ENCODE measurements around the gene SLC26A4. TPM values are rescaled to one million over a fixed set of nuclear protein-coding genes. Genes with fewer than 3 reads are reported as not detected.

SLC26A4 gene
- polyA plus RNA-seq, 4 donors: 3.6 to 6.3 (median 4.2) TPM

GRCh38 chr7:107742678-107743566, 82.3 kb downstream of the SLC26A4 start:
- DNase-seq (ENCODE audit: low read depth in 4 of 4, low spot score in 2 of 4): peak in 2 of 4 donors; percentile 21 to 83

DNA sequence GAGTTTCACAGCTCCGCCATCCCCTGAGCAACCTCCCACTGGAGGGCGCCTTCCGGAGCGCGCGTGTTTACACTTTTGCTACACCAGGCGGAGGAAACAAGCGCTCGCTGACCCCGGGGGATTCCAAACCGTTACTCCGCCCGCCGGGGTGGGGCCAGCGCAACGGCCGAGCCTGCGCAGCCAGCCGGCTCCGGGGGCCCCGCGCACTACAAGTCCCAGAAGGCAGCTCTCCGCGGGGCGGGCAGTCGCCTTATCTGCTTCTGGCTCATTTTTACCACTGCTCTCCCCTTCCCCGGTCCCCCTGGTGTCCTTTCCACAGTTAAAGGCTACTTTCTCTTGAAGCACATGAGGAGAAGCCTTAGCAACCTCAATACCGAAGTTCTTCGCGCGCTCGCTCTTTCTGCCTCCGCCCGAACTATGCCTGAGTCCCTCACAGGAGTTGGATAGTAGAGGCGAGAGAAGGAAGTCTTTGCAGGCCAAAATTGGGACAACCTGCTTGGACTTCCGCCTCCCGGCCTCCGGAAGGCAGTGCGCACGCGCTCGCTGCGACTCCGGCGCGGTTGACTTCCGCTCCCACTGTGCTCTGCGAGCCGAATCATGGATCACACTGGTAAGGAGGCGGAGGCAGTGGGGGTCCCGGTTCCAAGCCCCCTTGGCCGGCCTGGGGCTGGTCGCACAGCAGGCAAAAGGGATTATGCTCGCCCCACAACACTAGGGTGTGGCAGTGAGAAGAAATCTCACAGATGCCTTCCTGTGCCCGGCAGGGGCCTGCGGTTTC, 83.1 kb downstream of the SLC26A4 start, which contains the start of gene CBLL1:
Gene CBLL1, plus strand, starts transcription at position 576 of the 778 bp plus-strand sequence. Its CDS starts 22 bp downstream, at position 598.
- DNase-seq (ENCODE audit: low read depth in 4 of 4, low spot score in 2 of 4): peak; percentile 90 to 99 (median 92)

DNA sequence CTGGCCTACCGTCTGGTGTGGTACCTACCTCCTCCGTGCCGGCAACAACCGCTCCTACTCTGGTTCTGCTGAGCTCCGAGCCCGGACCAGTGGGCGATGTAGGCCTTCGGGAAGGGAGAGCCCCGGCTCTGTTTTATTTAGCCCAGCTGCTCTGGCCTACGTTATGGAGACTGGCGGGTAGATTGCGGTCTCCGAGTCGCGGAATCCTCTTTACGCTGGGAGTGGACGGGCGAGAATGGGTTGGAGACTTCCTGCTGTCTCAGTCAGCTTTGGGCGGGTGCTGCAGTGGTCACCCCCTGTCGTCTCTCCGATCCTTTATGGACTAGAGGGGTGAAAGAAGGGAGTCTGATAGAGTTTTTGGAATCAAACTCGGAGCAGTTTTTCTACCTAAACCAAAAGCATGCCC, 83.7 kb downstream of the SLC26A4 start:
- no peak for DNase-seq (ENCODE audit: low read depth in 4 of 4, low spot score in 2 of 4)

GRCh38 chr7:107746006-107746405, 85.4 kb downstream of the SLC26A4 start:
- DNase-seq (ENCODE audit: low read depth in 4 of 4, low spot score in 2 of 4): no peak

DNA sequence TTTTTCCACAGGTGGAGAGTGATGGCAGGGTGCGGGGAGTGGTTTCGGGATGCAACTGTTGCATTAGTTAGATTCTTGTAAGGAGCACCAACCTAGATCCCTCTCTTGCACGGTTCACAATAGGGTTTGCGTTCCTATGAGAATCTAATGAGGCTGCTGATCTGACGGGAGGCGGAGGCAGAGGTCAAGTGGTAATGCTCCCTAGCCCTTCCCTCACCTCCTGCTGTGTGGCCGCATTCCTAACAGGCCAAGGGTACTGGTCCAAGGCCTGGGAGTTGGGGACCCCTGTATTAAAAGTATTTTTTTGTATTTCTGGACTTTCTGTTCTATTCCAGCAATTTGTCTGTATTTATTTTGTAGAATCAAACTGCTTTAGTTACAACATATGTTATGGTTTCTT, 90.5 kb downstream of the SLC26A4 start:
- no peak for DNase-seq (ENCODE audit: low read depth in 4 of 4, low spot score in 2 of 4)

- no peak for DNase-seq (ENCODE audit: low read depth in 4 of 4, low spot score in 2 of 4)
Measured at GRCh38 chr7:107754642-107755041, 94.0 kb downstream of the SLC26A4 start.

DNA sequence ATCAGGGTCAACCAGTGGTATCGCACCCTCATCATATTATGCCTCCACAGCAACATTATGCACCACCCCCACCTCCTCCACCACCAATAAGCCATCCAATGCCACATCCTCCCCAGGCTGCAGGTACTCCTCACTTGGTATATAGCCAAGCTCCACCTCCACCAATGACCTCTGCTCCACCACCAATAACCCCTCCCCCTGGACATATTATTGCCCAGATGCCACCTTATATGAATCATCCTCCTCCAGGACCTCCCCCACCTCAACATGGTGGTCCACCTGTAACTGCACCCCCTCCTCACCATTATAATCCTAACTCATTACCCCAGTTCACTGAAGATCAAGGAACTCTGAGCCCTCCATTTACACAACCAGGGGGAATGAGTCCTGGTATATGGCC, 98.0 kb downstream of the SLC26A4 start:
- DNase-seq (ENCODE audit: low read depth in 4 of 4, low spot score in 2 of 4): no peak

GRCh38 chr7:107767391-107767790, 106.8 kb downstream of the SLC26A4 start:
- no peak for DNase-seq (ENCODE audit: low read depth in 4 of 4, low spot score in 2 of 4)

Other genes starting within 250 kb of the SLC26A4 start
- gene GPR22, start 190.8 kb upstream of the SLC26A4 start, polyA plus RNA-seq (ENCODE audit: insufficient read length in 4 of 4): under 1 TPM; 0.09 to 0.42 (median 0.32) TPM
- gene COG5, start 96.9 kb upstream of the SLC26A4 start, polyA plus RNA-seq (ENCODE audit: insufficient read length in 4 of 4): 10 to 100 TPM; 28.6 to 39.0 (median 33.1) TPM
- 10 to 100 TPM; 14.5 to 24.3 (median 17.0) TPM for gene DUS4L, start 96.9 kb upstream of the SLC26A4 start, polyA plus RNA-seq (ENCODE audit: insufficient read length in 4 of 4)
- gene BCAP29, start 80.6 kb upstream of the SLC26A4 start, polyA plus RNA-seq (ENCODE audit: insufficient read length in 4 of 4): 10 to 100 TPM; 48.3 to 54.1 (median 51.8) TPM
- 10 to 100 TPM; 21.9 to 31.2 (median 29.9) TPM for gene CBLL1, start 83.3 kb downstream of the SLC26A4 start, polyA plus RNA-seq (ENCODE audit: insufficient read length in 4 of 4)
- under 1 TPM; 0.17 to 0.35 (median 0.25) TPM for gene SLC26A3, start 142.4 kb downstream of the SLC26A4 start, polyA plus RNA-seq (ENCODE audit: insufficient read length in 4 of 4)
- 100 to 1,000 TPM; 104 to 139 (median 115) TPM for gene DLD, start 230.4 kb downstream of the SLC26A4 start, polyA plus RNA-seq (ENCODE audit: insufficient read length in 4 of 4)